DND-41 (cell line): Measurements from ENCODE around the gene PPIP5K2.
A peak's percentile ranks its signal among the peaks of the same experiment; 100 is the strongest.

ENCODE experiments used
- ATAC-seq: fragments of 200-7000 bp; cut with Tn5 transposase; 3 replicates; pipeline ENCODE4 v1.9.1; 2021; ENCODE audit warnings: low read depth; ENCODE audit not compliant: insufficient read depth
- DNase-seq: peaks from one replicate; pipeline ENCODE4 v3.0.0-alpha.2; 2020
- H2AFZ ChIP-seq: 2 replicates; pipeline ENCODE4 v1.6.0; 2012; ENCODE audit warnings: low read depth, low read length
- H3K27ac ChIP-seq: 2 replicates; pipeline ENCODE4 v1.5.1; 2012; ENCODE audit warnings: low read length, inconsistent platforms
- H3K27me3 ChIP-seq: fragments of 200-600 bp; sonication (generic); 2 replicates; pipeline ENCODE4 v1.6.0; 2012; ENCODE audit warnings: low read length, mild to moderate bottlenecking, inconsistent platforms; ENCODE audit not compliant: insufficient read depth, poor library complexity
- H3K36me3 ChIP-seq: 2 replicates; pipeline ENCODE4 v1.5.1; 2012; ENCODE audit warnings: low read length, inconsistent platforms; ENCODE audit not compliant: insufficient read depth
- H3K4me1 ChIP-seq: 2 replicates; pipeline ENCODE4 v1.5.1; 2012; ENCODE audit warnings: mild to moderate bottlenecking, low read length; ENCODE audit not compliant: insufficient read depth
- H3K4me2 ChIP-seq: 2 replicates; pipeline ENCODE4 v1.6.0; 2012; ENCODE audit warnings: mild to moderate bottlenecking, moderate library complexity, low read length, inconsistent platforms; ENCODE audit not compliant: insufficient read depth
- H3K4me3 ChIP-seq, 2 experiments: fragments of 200-600 bp in 1 of 2; shearing (Covaris generic) in 1 of 2; 2 replicates each; pipeline ENCODE4 v1.5.1; 2012 to 2016; ENCODE audit warnings: inconsistent platforms in 2 of 2, low read length in 2 of 2, mild to moderate bottlenecking in 2 of 2, low read depth in 1 of 2, moderate library complexity in 1 of 2
- H3K79me2 ChIP-seq: 2 replicates; pipeline ENCODE4 v1.6.0; 2012; ENCODE audit warnings: low read length, inconsistent platforms; ENCODE audit not compliant: insufficient read depth
- H3K9ac ChIP-seq: 2 replicates; pipeline ENCODE4 v1.6.0; 2012; ENCODE audit warnings: low read depth, mild to moderate bottlenecking, inconsistent platforms, low read length, moderate library complexity
- H3K9me3 ChIP-seq: 2 replicates; pipeline ENCODE4 v1.5.1; 2012; ENCODE audit warnings: low read length, moderate library complexity, mild to moderate bottlenecking, inconsistent platforms; ENCODE audit not compliant: insufficient read depth, severe bottlenecking
- H4K20me1 ChIP-seq: 2 replicates; pipeline ENCODE4 v1.6.0; 2012; ENCODE audit warnings: low read length; ENCODE audit not compliant: insufficient read depth
- EZH2 ChIP-seq: IDR thresholded peaks from 3 replicates; pipeline ENCODE4 v1.6.1; 2012; ENCODE audit warnings: borderline replicate concordance, low read depth, mild to moderate bottlenecking, moderate library complexity, low read length, inconsistent platforms; ENCODE audit not compliant: severe bottlenecking
- TF ChIP-seq, protein P1 (sequence below): IDR thresholded peaks from 2 replicates; pipeline ENCODE4 v1.5.1; 2012; ENCODE audit warnings: borderline replicate concordance, low read length, moderate library complexity, mild to moderate bottlenecking; ENCODE audit not compliant: poor library complexity, severe bottlenecking; ENCODE audit errors: extremely low read depth

PPIP5K2 gene

DNA sequence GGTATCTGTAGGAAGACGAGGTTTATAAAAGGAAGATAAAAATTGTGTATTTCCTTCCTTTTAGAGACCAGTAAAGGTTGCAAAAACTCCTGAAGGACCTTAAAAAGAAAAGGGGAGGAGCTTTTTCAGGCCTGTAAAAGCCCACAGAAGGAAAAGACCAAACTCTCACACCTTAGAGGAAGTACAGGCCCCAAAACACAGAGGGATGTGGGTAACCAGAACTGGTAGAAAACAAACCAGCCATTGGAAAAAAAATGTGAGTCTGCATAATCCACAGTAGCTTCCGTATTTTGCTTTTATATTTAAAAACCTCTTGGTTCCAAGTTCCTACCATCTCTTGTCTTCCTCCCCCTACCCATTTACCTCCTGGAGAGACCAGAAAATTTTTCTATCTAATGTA, 8.6 kb upstream of the PPIP5K2 start:
- H3K27me3 ChIP-seq, result no peaks in the 10 kb centered on the region
- no peaks in the 10 kb centered on the region for H3K9me3 ChIP-seq
- H3K4me1 ChIP-seq, result peaks cover 25% of the 10 kb centered on the region
- no peaks in the 10 kb centered on the region for H3K36me3 ChIP-seq
- peaks cover 50% of the 10 kb centered on the region for H3K79me2 ChIP-seq
- H3K9ac ChIP-seq, result peak overlapping the region; percentile 17; the same call in 1 of the 2 replicates
- H2AFZ ChIP-seq, result peak overlapping the region; percentile 14; the same call in 1 of the 2 replicates
- peak overlapping the region; percentile 42; the same call in 1 of the 2 replicates for H3K4me2 ChIP-seq
- TF ChIP-seq EZH2, result no peak
- TF ChIP-seq, protein P1, sequence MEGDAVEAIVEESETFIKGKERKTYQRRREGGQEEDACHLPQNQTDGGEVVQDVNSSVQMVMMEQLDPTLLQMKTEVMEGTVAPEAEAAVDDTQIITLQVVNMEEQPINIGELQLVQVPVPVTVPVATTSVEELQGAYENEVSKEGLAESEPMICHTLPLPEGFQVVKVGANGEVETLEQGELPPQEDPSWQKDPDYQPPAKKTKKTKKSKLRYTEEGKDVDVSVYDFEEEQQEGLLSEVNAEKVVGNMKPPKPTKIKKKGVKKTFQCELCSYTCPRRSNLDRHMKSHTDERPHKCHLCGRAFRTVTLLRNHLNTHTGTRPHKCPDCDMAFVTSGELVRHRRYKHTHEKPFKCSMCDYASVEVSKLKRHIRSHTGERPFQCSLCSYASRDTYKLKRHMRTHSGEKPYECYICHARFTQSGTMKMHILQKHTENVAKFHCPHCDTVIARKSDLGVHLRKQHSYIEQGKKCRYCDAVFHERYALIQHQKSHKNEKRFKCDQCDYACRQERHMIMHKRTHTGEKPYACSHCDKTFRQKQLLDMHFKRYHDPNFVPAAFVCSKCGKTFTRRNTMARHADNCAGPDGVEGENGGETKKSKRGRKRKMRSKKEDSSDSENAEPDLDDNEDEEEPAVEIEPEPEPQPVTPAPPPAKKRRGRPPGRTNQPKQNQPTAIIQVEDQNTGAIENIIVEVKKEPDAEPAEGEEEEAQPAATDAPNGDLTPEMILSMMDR, result no peak
- DNase-seq (peak; percentile 59), ATAC-seq (peak; percentile 96)
- no peak overlapping the region for H3K4me3 ChIP-seq
- H3K27ac ChIP-seq, result peak overlapping the region; percentile 31
- H4K20me1 ChIP-seq, result no peaks in the 10 kb centered on the region

DNA sequence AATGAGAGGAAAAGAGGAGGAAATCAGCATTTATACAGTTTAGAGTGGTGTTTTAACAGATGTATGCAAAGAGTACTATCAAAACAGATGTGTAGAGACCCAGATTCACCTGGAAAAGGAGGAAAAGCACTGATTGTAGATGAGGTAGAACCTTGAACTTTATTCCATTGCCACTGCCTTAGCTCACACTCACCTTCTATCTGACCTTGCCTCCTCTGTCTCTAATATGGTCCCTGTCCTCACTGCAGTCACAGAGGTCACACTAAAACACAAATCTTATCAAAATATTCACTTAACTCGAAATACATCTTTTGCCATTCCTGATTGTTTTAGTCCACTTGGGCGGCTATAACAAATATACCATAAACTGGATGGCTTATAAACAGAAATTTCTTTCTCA, 7.2 kb upstream of the PPIP5K2 start:
- Histone ChIP-seq H3K4me3 (no peak overlapping the region), H4K20me1 (no peaks in the 10 kb centered on the region), H3K9me3 (no peaks in the 10 kb centered on the region), H2AFZ (no peak overlapping the region), H3K27me3 (no peaks in the 10 kb centered on the region), H3K9ac (no peak overlapping the region), H3K36me3 (no peaks in the 10 kb centered on the region), H3K4me2 (no peak overlapping the region), H3K4me1 (peaks cover 35% of the 10 kb centered on the region), H3K27ac (peak overlapping the region; percentile 18; the same call in 1 of the 2 replicates), H3K79me2 (peaks cover 65% of the 10 kb centered on the region)
- no peak for DNase-seq
- ATAC-seq, result no peak
- TF ChIP-seq, protein P1, result no peak
- TF ChIP-seq EZH2, result no peak

DNA sequence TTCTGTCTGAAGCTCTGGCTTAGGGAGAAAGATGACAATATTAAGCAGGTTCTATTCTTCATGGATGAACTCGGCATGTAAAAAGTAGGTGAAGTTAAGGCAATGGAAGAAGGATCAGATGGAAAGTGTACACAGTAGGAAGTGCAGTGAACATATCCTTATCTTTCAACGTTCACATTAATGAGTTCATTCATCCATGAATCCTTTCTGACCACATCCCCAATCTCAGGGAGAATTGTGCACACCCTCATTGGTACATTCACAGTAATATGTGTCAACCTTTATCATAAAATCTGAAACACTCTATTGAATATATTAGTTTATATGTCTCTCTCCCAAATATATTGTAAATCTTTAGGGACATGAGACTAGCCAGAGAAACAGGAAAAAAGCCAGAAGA, 5.7 kb upstream of the PPIP5K2 start:
- Histone ChIP-seq H3K4me1 (peaks cover 43% of the 10 kb centered on the region), H4K20me1 (no peaks in the 10 kb centered on the region), H3K4me3 (no peak overlapping the region), H3K4me2 (no peak overlapping the region), H3K27me3 (no peaks in the 10 kb centered on the region), H3K9ac (no peak overlapping the region), H3K9me3 (no peaks in the 10 kb centered on the region), H2AFZ (no peak overlapping the region), H3K27ac (no peak overlapping the region), H3K36me3 (no peaks in the 10 kb centered on the region), H3K79me2 (peaks cover 78% of the 10 kb centered on the region)
- no peak for ATAC-seq
- TF ChIP-seq, protein P1, result no peak
- TF ChIP-seq EZH2, result no peak
- no peak for DNase-seq
